Ascending aorta (tissue), 2 donors: ENCODE results near the gene REG1A. TPM values are rescaled to one million over a fixed set of nuclear protein-coding genes. Genes with fewer than 3 reads are reported as not detected.

Experiments used
- DNase-seq, 2 donors: peaks; one replicate each; pipeline ENCODE4 v3.0.0-alpha.2; 2019; ENCODE audit warnings: low spot score in 2 of 2
- H3K27ac ChIP-seq, 2 donors: fragments of 200-600 bp; sonication (generic); one replicate each; pipeline ENCODE4 v1.5.1; 2016 to 2017; ENCODE audit warnings: mild to moderate bottlenecking in 1 of 2
- H3K27me3 ChIP-seq: fragments of 200-600 bp; sonication (generic); one replicate; pipeline ENCODE4 v1.5.1; 2017
- H3K36me3 ChIP-seq, 2 donors: fragments of 200-600 bp; sonication (generic); one replicate each; pipeline ENCODE4 v1.5.1; 2016
- H3K4me1 ChIP-seq, 2 donors: fragments of 200-600 bp; sonication (generic); one replicate each; pipeline ENCODE4 v1.5.1; 2016 to 2017; ENCODE audit warnings: mild to moderate bottlenecking in 1 of 2
- H3K4me3 ChIP-seq, 2 donors: fragments of 200-600 bp; sonication (generic); one replicate each; pipeline ENCODE4 v1.5.1; 2016 to 2017; ENCODE audit warnings: mild to moderate bottlenecking in 1 of 2
- H3K9me3 ChIP-seq, 2 donors: fragments of 200-600 bp; sonication (generic); one replicate each; pipeline ENCODE4 v1.5.1; 2016
- intact Hi-C: fragments of 100-400 bp; cut with DNase I; formaldehyde crosslinking; loops from one replicate; pipeline ENCODE4 v1.15.1; 2023
- total RNA-seq: library from RNA; depleted of rRNA; stranded (reverse); fragments of >200 nt; gene quantifications from one replicate; pipeline ENCODE4 v1.1.0, GENCODE V29; 2016
- TF ChIP-seq, protein P1 (sequence below), 3 experiments: fragments of 200-600 bp in 2 of 3; fragments of 450-650 bp in 1 of 3; sonication (generic) in 2 of 3; IDR thresholded peaks; one replicate each; pipeline ENCODE4 v1.5.1; 2016 to 2019; ENCODE audit warnings: antibody characterized with exemption in 3 of 3, mild to moderate bottlenecking in 1 of 3, moderate library complexity in 1 of 3

Gene REG1A
- total RNA-seq, 1 donor from 2014 or later: 0.96 TPM

DNA sequence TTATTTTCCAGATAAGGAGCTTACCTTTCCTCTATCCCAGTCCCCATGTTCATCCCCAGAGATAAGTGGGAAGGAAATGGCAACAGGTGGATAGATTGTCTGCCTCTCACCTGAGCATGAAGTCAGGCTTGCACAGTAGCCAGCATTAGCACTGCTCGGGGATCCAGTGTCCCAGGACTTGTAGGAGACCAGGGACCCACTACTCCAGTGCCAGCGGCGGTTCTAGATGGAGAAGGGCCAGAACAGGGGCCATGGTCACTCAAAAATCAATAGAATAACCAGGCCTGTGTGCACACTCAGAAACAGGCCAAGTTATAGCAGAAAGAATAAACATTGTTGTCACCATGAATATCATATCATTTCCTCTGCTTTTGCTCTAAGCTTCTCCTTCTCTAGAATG, 34.9 kb upstream of the REG1A start:
- Histone ChIP-seq H3K4me3 (no peak overlapping the region), H3K9me3 (no peaks in the 10 kb centered on the region), H3K27ac (no peak overlapping the region), H3K4me1 (no peaks in the 10 kb centered on the region), H3K27me3 (no peaks in the 10 kb centered on the region), H3K36me3 (no peaks in the 10 kb centered on the region)
- DNase-seq: no peak
- intact Hi-C loops: no loop called here
- TF ChIP-seq, protein P1, sequence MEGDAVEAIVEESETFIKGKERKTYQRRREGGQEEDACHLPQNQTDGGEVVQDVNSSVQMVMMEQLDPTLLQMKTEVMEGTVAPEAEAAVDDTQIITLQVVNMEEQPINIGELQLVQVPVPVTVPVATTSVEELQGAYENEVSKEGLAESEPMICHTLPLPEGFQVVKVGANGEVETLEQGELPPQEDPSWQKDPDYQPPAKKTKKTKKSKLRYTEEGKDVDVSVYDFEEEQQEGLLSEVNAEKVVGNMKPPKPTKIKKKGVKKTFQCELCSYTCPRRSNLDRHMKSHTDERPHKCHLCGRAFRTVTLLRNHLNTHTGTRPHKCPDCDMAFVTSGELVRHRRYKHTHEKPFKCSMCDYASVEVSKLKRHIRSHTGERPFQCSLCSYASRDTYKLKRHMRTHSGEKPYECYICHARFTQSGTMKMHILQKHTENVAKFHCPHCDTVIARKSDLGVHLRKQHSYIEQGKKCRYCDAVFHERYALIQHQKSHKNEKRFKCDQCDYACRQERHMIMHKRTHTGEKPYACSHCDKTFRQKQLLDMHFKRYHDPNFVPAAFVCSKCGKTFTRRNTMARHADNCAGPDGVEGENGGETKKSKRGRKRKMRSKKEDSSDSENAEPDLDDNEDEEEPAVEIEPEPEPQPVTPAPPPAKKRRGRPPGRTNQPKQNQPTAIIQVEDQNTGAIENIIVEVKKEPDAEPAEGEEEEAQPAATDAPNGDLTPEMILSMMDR (IDR thresholded peaks at IDR 0.05): no peak

DNA sequence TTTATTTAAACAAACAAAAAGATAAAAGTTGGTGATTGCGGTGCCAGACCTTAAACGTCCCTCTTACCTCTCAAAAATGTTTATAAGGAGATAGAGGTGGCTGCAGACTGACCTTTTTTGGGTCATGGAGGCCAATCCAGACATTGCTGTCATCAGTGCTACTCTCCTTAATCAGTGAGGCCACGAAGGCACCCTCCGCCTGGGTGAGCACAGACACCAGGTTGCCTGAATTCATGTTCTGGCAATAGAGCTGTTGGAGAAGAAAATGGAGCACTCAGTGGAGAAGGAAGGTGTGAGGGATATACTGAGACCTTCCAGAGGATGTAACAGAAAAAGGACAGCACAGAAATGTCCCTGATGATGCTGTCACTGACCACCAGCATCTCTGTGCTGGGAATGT, 34.0 kb upstream of the REG1A start:
- H3K4me1 ChIP-seq: no peaks in the 10 kb centered on the region
- H3K4me3 ChIP-seq: no peak overlapping the region
- TF ChIP-seq, protein P1 (IDR thresholded peaks at IDR 0.05): no peak
- no peaks in the 10 kb centered on the region for H3K27me3 ChIP-seq
- H3K27ac ChIP-seq: no peak overlapping the region
- H3K36me3 ChIP-seq: no peaks in the 10 kb centered on the region
- no peaks in the 10 kb centered on the region for H3K9me3 ChIP-seq
- no peak for DNase-seq
- intact Hi-C loops: no loop called here

DNA sequence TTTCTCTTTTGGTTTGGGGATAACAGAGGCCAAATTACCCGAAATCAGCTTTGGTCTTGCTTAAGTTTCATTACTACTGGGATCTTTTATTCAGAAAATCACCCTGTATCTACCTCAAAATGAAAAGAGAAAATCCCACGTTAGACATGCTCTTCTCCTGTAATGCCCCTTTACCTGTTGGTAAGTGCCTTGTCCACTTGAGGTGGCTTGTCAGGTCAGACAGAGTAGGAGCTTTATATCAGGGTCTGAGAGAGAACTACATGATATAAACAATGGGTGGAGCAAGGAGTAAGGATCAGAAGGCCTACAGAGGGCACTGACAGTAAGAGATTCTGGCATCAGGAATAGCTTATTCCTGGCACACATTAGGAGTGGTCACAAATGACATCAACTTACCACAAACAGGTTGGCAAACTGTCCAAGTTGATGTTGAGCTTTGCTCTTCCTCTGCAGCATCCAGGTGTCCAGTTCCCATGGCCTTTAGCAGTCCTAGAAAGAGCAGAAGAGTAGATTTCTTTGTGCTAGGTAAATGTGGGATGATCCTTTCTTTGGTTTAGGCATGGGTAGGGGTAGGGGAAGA, 32.4 kb upstream of the REG1A start, which contains the start of gene REG1B:
TSS of gene REG1B (minus strand) at position 209 of the 580 bp plus-strand sequence. CDS start 381 bp downstream, outside the sequence.
- Histone ChIP-seq H3K9me3 (no peaks in the 10 kb centered on the region), H3K4me3 (no peak within 1 kb of the TSS), H3K36me3 (no peaks in the 10 kb centered on the region), H3K27me3 (no peaks in the 10 kb centered on the region), H3K4me1 (no peaks in the 10 kb centered on the region), H3K27ac (no peak within 1 kb of the TSS)
- intact Hi-C loops: no loop called here
- TF ChIP-seq, protein P1 (IDR thresholded peaks at IDR 0.05): no peak
- no peak for DNase-seq

DNA sequence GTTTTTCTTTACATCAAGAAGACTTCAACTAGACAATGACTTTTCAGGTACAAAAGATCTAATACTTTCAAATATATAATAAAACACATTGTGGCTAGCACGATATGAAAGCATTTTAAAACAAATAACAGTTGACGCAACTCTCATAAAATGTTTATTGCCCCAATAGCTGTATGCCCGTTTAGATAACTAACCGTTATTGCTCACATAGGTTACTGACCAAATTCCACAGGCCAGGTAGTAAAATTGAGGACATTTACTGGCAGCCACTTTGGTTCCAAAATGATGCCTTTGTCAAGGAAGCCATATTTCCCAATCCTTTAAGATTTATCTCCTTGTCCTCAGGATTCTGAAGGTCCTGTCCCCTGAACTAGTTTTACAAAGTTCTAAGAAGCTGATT, 29.6 kb upstream of the REG1A start:
- no peaks in the 10 kb centered on the region for H3K9me3 ChIP-seq
- no peak overlapping the region for H3K4me3 ChIP-seq
- H3K4me1 ChIP-seq: no peaks in the 10 kb centered on the region
- intact Hi-C loops: no loop called here
- TF ChIP-seq, protein P1 (IDR thresholded peaks at IDR 0.05): no peak
- no peak overlapping the region for H3K27ac ChIP-seq
- H3K27me3 ChIP-seq: no peaks in the 10 kb centered on the region
- no peaks in the 10 kb centered on the region for H3K36me3 ChIP-seq
- no peak for DNase-seq

DNA sequence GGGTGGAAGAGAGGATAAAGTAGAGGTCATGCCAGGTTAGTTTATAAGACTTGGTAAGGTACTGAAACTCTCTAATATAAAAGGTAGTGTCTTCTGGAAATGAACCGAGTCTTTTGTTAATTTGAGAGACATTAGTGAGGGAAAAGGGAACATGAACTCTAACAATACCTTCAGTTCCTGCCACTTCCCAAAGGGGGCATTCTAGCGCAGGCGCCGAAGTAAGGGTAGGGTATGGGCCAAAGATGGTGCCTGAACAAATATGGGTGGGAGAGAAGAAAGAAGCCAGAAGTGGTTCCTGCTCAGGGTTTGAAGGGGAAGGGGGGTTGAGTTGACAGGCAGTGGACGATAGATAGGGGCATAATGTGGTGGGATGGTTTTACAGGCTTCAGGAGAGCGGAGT, 22.4 kb upstream of the REG1A start:
- TF ChIP-seq, protein P1 (IDR thresholded peaks at IDR 0.05): no peak

More for the DNA sequence above, 22.4 kb upstream of the REG1A start:
- H3K4me3 ChIP-seq: no peak overlapping the region
- H3K4me1 ChIP-seq: no peaks in the 10 kb centered on the region
- intact Hi-C loops: no loop called here
- no peak overlapping the region for H3K27ac ChIP-seq
- H3K36me3 ChIP-seq: no peaks in the 10 kb centered on the region
- no peaks in the 10 kb centered on the region for H3K27me3 ChIP-seq
- peaks cover 0 to 3% of the 10 kb centered on the region in 2 donors for H3K9me3 ChIP-seq
- no peak for DNase-seq
